GM21367 (cell line): Measurements from ENCODE around the gene CAMKMT.

Experiments
- ATAC-seq: cut with Tn5 transposase; IDR thresholded peaks from one replicate; pipeline ENCODE4 v1.9.1; 2021; ENCODE audit not compliant: unreplicated experiment

Gene CAMKMT

GRCh38 chr2:44730593-44730992 is 368.8 kb downstream of the CAMKMT start:
- ATAC-seq: no peak

- peak; percentile 87 for ATAC-seq
Measured at GRCh38 chr2:44731505-44731904, 369.8 kb downstream of the CAMKMT start.

GRCh38 chr2:44736270-44736942 is 374.7 kb downstream of the CAMKMT start:
- ATAC-seq: no peak

DNA sequence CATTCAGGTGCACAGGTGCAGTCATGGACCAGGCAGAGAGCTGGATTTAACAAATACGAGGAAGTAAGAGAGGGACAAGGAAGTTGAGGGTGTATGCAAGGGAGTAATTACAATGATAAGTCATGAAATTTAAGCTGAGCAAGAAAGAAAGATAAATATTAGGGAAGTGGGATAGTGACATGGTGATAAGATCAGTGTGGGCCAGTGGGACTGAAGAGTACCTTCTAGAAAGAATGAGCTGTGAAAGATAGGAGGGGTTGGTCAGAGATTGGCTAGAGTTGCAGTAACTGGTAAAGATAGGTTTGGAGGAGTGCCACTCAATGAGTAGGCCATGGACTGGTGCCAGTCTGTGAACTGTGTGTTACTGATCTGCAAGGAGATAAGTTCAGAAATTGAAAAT is 378.9 kb downstream of the CAMKMT start:
- no peak for ATAC-seq

DNA sequence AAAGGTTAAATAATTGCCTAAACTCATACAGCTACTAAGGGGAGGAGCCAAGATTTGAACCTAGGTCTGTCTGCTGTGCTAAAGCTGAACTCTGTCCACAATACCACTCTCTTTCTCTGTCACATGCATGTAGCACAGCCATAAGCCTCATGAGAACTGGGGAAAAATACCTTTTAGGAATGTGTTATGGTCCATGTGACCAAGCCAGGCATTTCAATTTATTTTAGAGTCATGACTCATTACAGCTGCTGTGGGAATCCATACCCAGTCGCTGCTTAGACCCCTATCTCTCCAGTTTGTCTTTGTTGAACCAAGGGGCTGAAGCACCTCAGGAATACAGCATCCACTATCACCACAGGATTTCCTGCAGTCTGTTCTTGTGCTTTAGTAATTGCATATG is 379.8 kb downstream of the CAMKMT start:
- no peak for ATAC-seq

GRCh38 chr2:44742057-44742456 is 380.3 kb downstream of the CAMKMT start:
- no peak for ATAC-seq

DNA sequence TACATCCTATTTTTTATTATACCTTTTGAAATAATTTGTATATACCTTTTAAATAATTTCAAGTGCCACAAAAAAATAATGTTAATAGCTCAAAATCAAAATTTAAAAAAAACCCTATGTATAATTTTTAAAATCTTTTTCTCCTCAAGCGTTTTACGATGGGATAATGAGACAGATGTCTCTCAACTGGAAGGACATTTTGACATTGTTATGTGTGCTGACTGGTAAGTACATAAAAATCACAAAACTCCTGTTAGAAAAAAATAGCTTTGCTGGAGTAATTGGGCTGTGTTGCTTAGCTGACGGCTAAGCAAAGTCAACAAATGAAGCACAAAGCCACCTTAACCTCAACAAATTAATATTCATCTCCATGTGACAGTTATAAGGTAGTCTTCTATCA is 381.7 kb downstream of the CAMKMT start:
- ATAC-seq: no peak

- no peak for ATAC-seq
Measured at GRCh38 chr2:44744961-44745892, 383.5 kb downstream of the CAMKMT start.

- no peak for ATAC-seq
Measured at GRCh38 chr2:44745922-44746766, 384.4 kb downstream of the CAMKMT start.

GRCh38 chr2:44746856-44747615 is 385.3 kb downstream of the CAMKMT start:
- no peak for ATAC-seq

GRCh38 chr2:44747794-44748193 is 386.0 kb downstream of the CAMKMT start:
- no peak for ATAC-seq

GRCh38 chr2:44751754-44752479 is 390.2 kb downstream of the CAMKMT start:
- ATAC-seq: no peak

DNA sequence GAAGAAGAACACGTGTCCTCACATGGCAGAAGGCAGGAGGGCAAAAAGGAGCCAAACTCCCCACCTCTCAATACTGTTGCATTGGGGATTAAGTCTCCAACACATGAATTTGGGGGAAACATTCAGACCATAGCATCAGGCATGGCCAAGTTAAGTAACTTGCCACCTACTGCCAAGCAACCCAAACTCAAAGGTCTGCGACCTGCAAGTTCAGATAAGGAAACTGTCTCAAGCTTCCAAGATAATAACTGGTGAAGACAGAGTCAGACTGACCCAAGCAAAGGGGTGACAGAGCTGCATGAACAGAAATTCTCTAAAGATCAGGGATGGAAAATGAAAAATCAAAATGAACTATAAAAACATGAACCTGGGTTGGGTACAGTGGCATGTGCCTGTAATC is 391.0 kb downstream of the CAMKMT start:
- ATAC-seq: no peak

DNA sequence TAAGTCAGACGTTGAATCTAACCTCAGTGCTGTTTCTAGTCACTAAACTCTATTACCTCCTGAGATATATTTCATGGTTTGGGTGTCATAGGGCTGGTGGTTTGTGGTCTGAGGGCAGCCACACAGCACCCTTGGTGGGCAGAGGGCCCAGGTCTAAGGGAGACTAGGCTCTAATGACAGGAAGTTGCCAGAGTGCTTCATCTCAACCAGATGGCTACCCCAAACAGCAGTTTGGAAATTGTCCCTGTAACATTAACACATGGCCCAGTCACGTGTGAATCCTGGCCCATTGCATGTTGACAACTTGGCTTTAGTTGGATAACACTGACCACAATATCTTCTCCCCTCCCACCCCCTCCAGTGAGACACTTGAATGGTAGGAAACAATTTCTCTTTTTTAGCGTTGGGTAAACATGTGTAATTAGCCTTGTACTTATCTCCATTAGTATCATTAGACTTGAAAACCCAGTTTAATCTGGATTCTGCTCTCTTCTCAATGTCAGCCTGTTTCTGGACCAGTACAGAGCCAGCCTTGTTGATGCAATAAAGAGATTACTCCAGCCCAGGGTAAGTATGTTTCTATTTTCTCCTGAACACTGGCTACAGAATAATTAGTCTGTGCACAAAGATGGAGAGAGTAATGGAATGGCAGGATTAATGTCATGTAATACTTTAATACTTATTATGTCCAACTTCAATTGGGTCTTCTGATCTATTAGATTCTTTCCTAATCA is 392.0 kb downstream of the CAMKMT start:
- ATAC-seq: peak; percentile 53

GRCh38 chr2:44758591-44758990 is 396.8 kb downstream of the CAMKMT start:
- no peak for ATAC-seq

GRCh38 chr2:44759823-44760222 is 398.1 kb downstream of the CAMKMT start:
- ATAC-seq: no peak

DNA sequence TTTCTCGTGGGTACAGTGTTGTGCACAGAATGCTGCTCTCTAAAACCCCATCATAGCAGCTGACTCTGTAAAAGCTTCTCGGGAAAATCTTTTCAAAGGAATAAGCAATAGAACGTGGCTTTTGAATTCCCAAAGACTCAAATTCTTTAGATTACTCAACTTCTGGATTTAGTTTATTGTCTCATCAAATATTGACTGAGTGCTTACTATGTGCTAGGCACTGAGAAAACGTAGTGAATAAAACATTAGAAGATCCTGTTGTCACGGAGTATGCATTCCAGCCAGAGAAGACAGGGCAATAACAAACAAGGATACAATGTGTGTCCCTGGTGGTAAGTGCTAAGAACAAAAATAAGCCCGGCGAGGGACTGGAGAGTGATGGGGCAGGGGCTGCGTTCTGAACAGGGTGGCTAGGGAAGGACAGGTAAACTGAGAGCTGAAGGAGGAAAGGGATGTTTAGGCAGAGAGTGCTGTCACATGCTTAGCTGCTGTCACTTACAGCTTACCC is 401.6 kb downstream of the CAMKMT start:
- ATAC-seq: no peak

DNA sequence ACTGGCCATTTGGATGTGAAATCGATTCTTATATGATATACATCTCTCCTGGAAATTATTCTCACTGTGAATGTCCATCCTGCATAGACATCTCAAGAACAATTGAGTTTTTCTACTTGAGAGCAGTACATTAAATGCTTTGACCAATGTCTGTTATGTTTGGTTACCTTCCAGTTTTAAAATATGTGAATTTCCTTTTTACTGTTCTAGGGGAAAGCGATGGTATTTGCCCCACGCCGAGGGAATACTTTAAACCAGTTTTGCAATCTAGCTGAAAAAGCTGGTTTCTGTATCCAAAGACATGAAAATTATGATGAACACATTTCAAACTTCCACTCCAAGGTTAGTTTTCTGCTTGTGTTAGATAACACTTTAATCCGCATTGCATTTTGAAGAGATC is 404.5 kb downstream of the CAMKMT start:
- no peak for ATAC-seq

DNA sequence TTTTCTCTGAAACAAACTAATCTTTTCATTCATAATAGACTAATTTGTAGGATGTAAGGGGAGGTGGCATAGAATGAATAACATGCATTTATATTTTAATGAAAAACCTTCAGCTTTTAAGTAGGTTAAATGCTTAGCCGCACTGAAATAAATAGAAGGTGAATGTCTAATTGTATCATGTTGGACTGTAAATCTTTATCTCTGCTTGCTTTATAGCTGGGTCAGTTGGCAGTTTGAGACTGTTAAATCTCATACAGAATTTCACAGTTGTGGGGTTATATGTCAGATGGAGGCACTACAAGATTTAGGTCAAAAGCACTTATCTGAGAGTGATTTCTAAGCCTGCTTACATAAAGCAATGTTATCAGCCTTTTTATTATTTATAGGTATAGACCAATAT is 405.0 kb downstream of the CAMKMT start:
- no peak for ATAC-seq
